Esophagus (tissue), 2 donors: ENCODE results near the gene KLHL24. TPM values are rescaled to one million over a fixed set of nuclear protein-coding genes. Genes with fewer than 3 reads are reported as not detected.

Source experiments
- H3K27ac ChIP-seq, 2 donors: one replicate each; pipeline ENCODE4 v1.5.1; 2013; ENCODE audit warnings: low read depth in 2 of 2, mild to moderate bottlenecking in 2 of 2, inconsistent platforms in 1 of 2, low read length in 1 of 2, moderate library complexity in 1 of 2
- H3K27me3 ChIP-seq, 2 donors: one replicate each; pipeline ENCODE4 v1.6.1; 2013; ENCODE audit warnings: low read length in 2 of 2, control low read depth in 1 of 2, mild to moderate bottlenecking in 1 of 2; ENCODE audit not compliant: insufficient read depth in 2 of 2, control insufficient read depth in 1 of 2
- H3K36me3 ChIP-seq, 2 donors: one replicate each; pipeline ENCODE4 v1.6.1; 2013; ENCODE audit warnings: low read length in 1 of 2; ENCODE audit not compliant: control insufficient read depth in 2 of 2, insufficient read depth in 2 of 2
- H3K4me1 ChIP-seq, 2 donors: one replicate each; pipeline ENCODE4 v1.6.1; 2013; ENCODE audit warnings: low read length in 1 of 2; ENCODE audit not compliant: control insufficient read depth in 2 of 2, insufficient read depth in 2 of 2
- H3K4me3 ChIP-seq, 2 donors: one replicate each; pipeline ENCODE4 v1.5.1; 2013; ENCODE audit warnings: low read length in 2 of 2, mild to moderate bottlenecking in 2 of 2, low read depth in 1 of 2, moderate library complexity in 1 of 2
- H3K9me3 ChIP-seq, 2 donors: one replicate each; pipeline ENCODE4 v1.6.1; 2013; ENCODE audit warnings: mild to moderate bottlenecking in 2 of 2, low read depth in 1 of 2, low read length in 1 of 2, moderate library complexity in 1 of 2; ENCODE audit not compliant: control insufficient read depth in 2 of 2, insufficient read depth in 1 of 2
- WGBS, 2 donors: extraction: QIAGEN DNeasy Blood & Tissue Kit; methylation state at CpG; one replicate each; pipeline ENCODE4 v1.1.7; 2013; 5-methylcytosine and 5-hydroxymethylcytosine counted together
- polyA plus RNA-seq, 2 donors: library from polyadenylated mRNA; stranded (reverse); fragments of 200-250 nt; gene quantifications; one replicate each; pipeline ENCODE4 v1.2.3, GENCODE V29; 2013
- donor health status: healthy with polysubstance abuse.
- donor health status: Bipolar disorder and iron deficiency.

KLHL24 gene
- polyA plus RNA-seq, 2 donors: 4.3 to 5.1 TPM

DNA sequence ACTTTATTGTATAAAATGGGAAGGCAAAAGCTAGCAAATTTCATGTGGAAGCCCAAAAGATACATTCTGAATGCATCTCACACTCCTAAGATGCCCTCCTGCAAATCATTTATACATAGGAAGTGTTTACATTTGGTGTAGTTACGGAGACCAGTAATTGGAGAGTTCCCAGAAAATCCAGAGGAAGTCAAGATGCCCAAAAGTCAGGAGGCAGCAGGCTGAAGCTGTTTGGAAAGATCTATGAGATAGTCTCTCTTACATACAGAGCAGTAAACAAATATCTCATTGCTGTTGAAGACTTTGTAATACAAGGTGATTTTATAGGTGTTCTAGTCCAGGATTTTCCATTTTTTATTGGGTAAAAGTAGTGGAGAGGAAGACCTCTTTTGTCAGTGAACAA, 8.8 kb downstream of the KLHL24 start:
- H3K4me3 ChIP-seq: no peak overlapping the region
- H3K27ac ChIP-seq: no peak overlapping the region
- no peaks in the 10 kb centered on the region for H3K36me3 ChIP-seq
- no peaks in the 10 kb centered on the region for H3K4me1 ChIP-seq
- 78 to 91% methylated on average over 1 of the region's 1 CpG for WGBS, 2 donors
- H3K27me3 ChIP-seq: no peaks in the 10 kb centered on the region
- no peaks in the 10 kb centered on the region for H3K9me3 ChIP-seq

DNA sequence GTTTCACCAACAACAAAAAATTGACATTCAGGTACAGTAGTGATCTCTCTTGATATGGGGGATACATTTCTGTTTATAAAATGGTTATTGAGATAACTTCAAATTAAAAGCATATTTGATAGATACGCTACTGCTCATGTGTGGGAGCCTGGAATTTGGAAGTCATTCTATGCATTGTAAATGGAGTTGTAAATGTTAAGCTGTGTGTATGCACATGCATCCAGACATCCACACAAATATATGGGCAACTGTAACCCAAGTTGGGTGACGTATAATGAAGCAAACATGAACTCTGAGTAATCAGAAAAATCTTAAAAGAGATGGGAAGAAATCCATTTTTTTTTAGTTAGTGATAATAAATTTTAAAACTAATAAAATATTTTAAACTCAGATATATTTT, 9.8 kb downstream of the KLHL24 start:
- H3K27me3 ChIP-seq: no peaks in the 10 kb centered on the region
- 99% methylated on average over 2 of the region's 2 CpGs for WGBS, 2 donors
- no peak overlapping the region for H3K4me3 ChIP-seq
- H3K4me1 ChIP-seq: no peaks in the 10 kb centered on the region
- H3K36me3 ChIP-seq: no peaks in the 10 kb centered on the region
- H3K27ac ChIP-seq: no peak overlapping the region
- H3K9me3 ChIP-seq: no peaks in the 10 kb centered on the region

DNA sequence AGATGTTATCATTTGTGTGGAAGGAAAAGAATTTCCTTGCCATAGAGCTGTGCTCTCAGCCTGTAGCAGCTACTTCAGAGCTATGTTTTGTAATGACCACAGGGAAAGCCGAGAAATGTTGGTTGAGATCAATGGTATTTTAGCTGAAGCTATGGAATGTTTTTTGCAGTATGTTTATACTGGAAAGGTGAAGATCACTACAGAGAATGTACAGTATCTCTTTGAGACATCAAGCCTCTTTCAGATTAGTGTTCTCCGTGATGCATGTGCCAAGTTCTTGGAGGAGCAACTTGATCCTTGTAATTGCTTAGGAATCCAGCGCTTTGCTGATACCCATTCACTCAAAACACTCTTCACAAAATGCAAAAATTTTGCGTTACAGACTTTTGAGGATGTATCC, 15.1 kb downstream of the KLHL24 start:
- Histone ChIP-seq H3K27me3 (no peaks in the 10 kb centered on the region), H3K27ac (no peak overlapping the region), H3K36me3 (peaks cover 0 to 9% of the 10 kb centered on the region in 2 donors), H3K4me1 (no peaks in the 10 kb centered on the region), H3K9me3 (peaks cover 3 to 10% of the 10 kb centered on the region in 2 donors), H3K4me3 (no peak overlapping the region)
- 94 to 96% methylated on average over 4 of the region's 4 CpGs for WGBS, 2 donors

DNA sequence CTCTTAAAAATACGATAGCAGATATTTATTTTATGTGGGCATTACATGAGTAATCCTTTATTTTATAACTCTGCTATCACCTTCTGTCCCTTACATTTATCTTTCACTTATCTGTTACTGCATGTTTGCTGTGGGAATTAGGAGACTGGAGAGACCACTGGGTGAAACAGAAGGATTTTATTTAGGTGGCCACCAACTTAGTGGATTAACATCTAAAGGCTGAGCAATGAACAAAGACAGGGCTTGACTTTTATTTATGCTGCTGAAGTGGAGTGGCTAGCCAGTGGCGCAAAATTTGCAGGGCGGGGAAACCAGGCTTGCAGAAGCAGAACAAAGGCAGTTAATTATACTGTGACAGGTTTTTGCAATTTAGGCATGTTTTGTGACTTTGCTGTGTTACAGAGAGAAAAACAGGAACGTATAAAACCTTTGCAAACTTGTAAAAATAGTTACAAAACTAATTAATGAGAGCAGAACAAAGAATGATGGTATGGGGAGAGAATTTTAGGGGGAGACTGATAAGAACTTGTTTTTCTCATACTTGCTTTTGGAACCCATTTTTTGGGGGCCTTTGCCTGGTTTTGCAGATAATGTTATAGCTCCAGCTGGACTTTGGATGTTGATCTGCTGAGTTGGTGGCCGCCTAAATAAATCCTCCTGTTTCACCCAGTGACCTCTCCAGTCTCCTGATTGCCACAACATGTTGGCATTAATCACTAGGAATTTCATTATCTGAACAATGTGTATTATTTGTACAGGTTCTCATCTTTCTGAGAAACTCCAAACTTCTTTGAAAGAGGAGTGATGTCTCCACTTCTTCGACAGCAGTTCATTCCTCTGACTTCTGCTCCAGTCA, 18.0 kb downstream of the KLHL24 start:
- 86 to 97% methylated on average over 6 of the region's 6 CpGs for WGBS, 2 donors
- no peaks in the 10 kb centered on the region for H3K27me3 ChIP-seq
- no peak overlapping the region for H3K27ac ChIP-seq
- H3K4me3 ChIP-seq: no peak overlapping the region
- H3K4me1 ChIP-seq: no peaks in the 10 kb centered on the region
- H3K9me3 ChIP-seq: peaks cover 3 to 10% of the 10 kb centered on the region in 2 donors
- H3K36me3 ChIP-seq: peaks cover 0 to 9% of the 10 kb centered on the region in 2 donors

DNA sequence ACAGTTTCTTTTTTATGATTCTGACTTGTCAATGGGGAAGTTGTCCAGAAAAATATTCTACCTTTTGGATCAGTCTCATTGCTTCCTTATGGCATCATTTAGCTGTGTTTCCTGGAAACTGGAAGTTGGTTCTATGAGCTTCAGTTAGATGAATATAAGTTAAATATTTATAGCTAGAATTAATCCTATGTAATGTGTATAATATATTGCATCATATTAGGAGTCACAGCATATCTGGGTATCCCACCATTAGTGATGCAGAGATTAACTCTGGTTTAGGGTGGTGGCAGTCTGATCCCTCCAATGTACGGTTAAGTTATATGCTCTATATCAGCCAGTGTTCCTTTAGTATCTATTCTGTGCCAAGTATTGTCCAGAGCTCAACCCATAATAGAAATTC, 19.3 kb downstream of the KLHL24 start:
- 95 to 100% methylated on average over 1 of the region's 1 CpG for WGBS, 2 donors
- peaks cover 3 to 10% of the 10 kb centered on the region in 2 donors for H3K9me3 ChIP-seq
- peaks cover 0 to 9% of the 10 kb centered on the region in 2 donors for H3K36me3 ChIP-seq
- no peak overlapping the region for H3K27ac ChIP-seq
- H3K4me1 ChIP-seq: no peaks in the 10 kb centered on the region
- H3K4me3 ChIP-seq: no peak overlapping the region
- H3K27me3 ChIP-seq: no peaks in the 10 kb centered on the region

DNA sequence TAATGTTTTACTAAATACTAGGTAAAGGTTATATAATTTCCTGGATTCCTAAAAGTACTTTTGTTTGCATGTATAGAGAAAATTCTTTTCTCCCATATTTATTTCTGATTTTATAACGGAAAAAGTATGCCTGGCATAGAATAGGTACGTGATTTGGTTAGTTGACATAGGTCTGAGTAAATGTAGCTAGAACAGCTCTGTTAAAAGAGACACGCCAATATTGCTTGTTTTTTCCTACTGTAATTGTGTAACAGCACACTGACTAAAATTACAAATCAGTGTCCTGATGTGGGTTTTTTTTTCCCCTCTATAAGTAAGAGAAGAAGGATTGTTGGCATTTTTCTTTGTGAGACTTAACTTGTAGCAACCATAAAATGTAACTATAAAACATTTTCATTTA, 26.7 kb downstream of the KLHL24 start:
- Histone ChIP-seq H3K9me3 (no peaks in the 10 kb centered on the region), H3K27me3 (no peaks in the 10 kb centered on the region), H3K27ac (no peak overlapping the region), H3K36me3 (peaks cover under 1 to 1% of the 10 kb centered on the region in 2 donors), H3K4me1 (no peaks in the 10 kb centered on the region), H3K4me3 (no peak overlapping the region)
- WGBS, 2 donors: 35 to 89% methylated on average over 3 of the region's 3 CpGs

DNA sequence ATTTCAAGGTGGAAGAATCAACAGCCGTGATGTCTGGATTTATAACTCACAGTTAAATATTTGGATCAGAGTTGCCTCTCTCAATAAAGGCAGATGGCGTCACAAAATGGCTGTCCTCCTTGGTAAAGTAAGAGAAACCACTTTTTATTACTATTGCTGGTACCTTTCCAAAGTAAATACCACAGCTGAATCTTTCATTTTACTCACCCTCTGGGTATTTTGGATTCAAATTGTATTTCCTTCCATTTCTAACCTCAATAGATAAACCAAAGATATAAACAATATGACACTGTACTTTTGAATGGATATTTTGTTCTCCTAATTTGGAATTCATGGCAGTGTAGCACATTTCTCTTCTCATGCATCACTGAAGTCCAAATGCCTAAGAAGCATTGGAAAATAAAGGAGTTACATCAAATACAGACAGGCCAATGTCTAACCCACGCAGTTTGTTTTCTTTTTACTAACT, 29.5 kb downstream of the KLHL24 start:
- Histone ChIP-seq H3K36me3 (peaks cover 4 to 7% of the 10 kb centered on the region in 2 donors), H3K4me3 (no peak overlapping the region), H3K9me3 (no peaks in the 10 kb centered on the region), H3K27ac (no peak overlapping the region), H3K27me3 (no peaks in the 10 kb centered on the region), H3K4me1 (no peaks in the 10 kb centered on the region)
- 49 to 58% methylated on average over 3 of the region's 3 CpGs for WGBS, 2 donors

DNA sequence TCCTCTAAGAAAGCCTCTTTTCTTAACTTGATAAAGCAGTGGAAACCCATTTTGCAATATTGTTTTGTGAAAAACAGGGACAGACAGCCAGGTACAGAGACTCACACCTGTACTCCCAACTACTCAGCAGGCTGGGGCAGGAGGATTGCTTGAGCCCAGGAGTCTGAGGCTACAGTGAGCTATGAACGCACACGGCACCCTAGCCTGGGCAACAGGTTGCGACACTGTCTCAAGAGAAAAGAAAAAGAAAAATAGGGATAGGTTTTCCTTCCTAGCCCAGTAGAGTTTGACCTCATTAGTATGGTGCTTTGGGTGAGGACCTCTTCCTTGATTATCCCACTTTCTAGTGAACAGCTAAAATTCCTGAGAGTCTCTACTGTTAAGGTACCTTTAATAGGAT, 44.6 kb downstream of the KLHL24 start:
- WGBS, 2 donors: 92 to 95% methylated on average over 3 of the region's 3 CpGs

DNA sequence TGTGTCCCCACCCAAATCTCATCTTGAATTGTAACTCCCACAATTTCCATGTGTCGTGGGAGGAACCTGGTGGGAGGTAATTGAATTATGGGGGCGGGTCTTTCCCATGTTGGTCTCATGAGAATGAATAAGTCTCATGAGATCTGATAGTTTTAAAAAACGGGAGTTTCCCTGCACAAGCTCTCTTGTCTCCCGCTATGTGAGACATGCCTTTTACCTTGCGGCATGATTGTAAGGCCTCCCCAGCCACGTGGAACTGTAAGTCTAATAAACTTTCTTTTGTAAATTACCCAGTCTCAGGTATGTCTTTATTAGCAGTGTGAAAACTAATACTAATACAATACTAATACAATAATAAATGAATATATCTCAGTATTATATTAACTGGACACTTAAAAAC, 52.3 kb downstream of the KLHL24 start:
- Histone ChIP-seq H3K27me3 (no peaks in the 10 kb centered on the region), H3K9me3 (no peaks in the 10 kb centered on the region), H3K27ac (no peak overlapping the region), H3K36me3 (no peaks in the 10 kb centered on the region), H3K4me3 (no peak overlapping the region), H3K4me1 (no peaks in the 10 kb centered on the region)
- 88% methylated on average over 6 of the region's 6 CpGs for WGBS, 2 donors

More for the DNA sequence above, 44.6 kb downstream of the KLHL24 start:
- Histone ChIP-seq H3K4me1 (no peaks in the 10 kb centered on the region), H3K27ac (no peak overlapping the region), H3K27me3 (no peaks in the 10 kb centered on the region), H3K9me3 (no peaks in the 10 kb centered on the region), H3K36me3 (peaks cover 0 to 2% of the 10 kb centered on the region in 2 donors), H3K4me3 (no peak overlapping the region)

DNA sequence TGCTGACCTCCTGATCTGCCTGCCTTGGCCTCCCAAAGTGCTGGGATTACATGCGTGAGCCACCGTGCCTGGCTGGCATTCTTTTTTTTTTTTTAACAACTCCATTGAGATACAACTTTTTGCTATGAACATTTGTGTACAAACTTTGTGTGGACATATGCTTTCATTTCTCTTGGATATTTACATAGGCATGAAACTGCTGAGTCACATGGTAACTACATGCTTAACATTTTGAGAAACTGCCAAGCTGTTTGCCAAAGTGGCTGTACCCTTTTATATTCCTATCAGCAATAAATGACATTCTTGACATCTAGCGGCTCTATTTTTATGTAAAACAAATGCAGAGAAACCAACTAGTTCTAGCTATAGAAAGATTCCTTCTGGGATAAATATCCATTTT, 53.5 kb downstream of the KLHL24 start:
- Histone ChIP-seq H3K36me3 (no peaks in the 10 kb centered on the region), H3K27ac (no peak overlapping the region), H3K27me3 (no peaks in the 10 kb centered on the region), H3K9me3 (no peaks in the 10 kb centered on the region), H3K4me1 (no peaks in the 10 kb centered on the region), H3K4me3 (no peak overlapping the region)
- WGBS, 2 donors: 43 to 54% methylated on average over 3 of the region's 3 CpGs
